ENCODE measurements around the gene MBNL1. TPM values are rescaled to one million over a fixed set of nuclear protein-coding genes. Genes with fewer than 3 reads are reported as not detected.

Gene MBNL1
- total RNA-seq, 1 experiment from 2014 or later, result 117 TPM

- no peak overlapping the region for H3K4me3 ChIP-seq (ENCODE audit: low read depth, low read length, poor library complexity, severe bottlenecking)
- H3K4me1 ChIP-seq (ENCODE audit: insufficient read depth, low read length, poor library complexity, severe bottlenecking), result peaks cover 41% of the 10 kb centered on the region
- DNase-seq (ENCODE audit: low spot score), result no peak
- no peaks in the 10 kb centered on the region for H3K27me3 ChIP-seq (replicated peaks; ENCODE audit: insufficient read depth, low read depth, low read length, poor library complexity)
- no peaks in the 10 kb centered on the region for H3K9me3 ChIP-seq (ENCODE audit: low read depth, low read length, poor library complexity, severe bottlenecking)
- intact Hi-C loops (cut with micrococcal nuclease; ENCODE audit: unreplicated experiment), result no loop called here
- no TSS peak for BruUV-seq (replicated peaks)
- CTCF ChIA-PET, result no interaction called here
- H3K36me3 ChIP-seq (ENCODE audit: insufficient read depth, low read length, poor library complexity, severe bottlenecking), result no peaks in the 10 kb centered on the region
- TF ChIP-seq CTCF (conservative IDR thresholded peaks at IDR 0.05; ENCODE audit: low read depth, low read length) (no peak), EZH2 (IDR thresholded peaks at IDR 0.05; ENCODE audit: borderline replicate concordance, low read depth, low read length, poor library complexity, severe bottlenecking) (no peak)
- POLR2A ChIA-PET (ENCODE audit: low non-redundant PET), result no interaction called here
- H3K27ac ChIP-seq (ENCODE audit: low read depth, low read length, poor library complexity, severe bottlenecking), result no peak overlapping the region
These were observed 47.6 kb downstream of the MBNL1 start for GRCh38 chr3:152316318-152316717.

GRCh38 chr3:152317184-152317583 lies 48.5 kb downstream of the MBNL1 start:
- H3K27ac ChIP-seq (ENCODE audit: low read depth, low read length, poor library complexity, severe bottlenecking), result no peak overlapping the region
- H3K4me1 ChIP-seq (ENCODE audit: insufficient read depth, low read length, poor library complexity, severe bottlenecking), result peaks cover 48% of the 10 kb centered on the region
- peak; percentile 29 for DNase-seq (ENCODE audit: low spot score)
- no peaks in the 10 kb centered on the region for H3K36me3 ChIP-seq (ENCODE audit: insufficient read depth, low read length, poor library complexity, severe bottlenecking)
- H3K27me3 ChIP-seq (replicated peaks; ENCODE audit: insufficient read depth, low read depth, low read length, poor library complexity), result no peaks in the 10 kb centered on the region
- CTCF ChIA-PET, result no interaction called here
- no peak for TF ChIP-seq CTCF (conservative IDR thresholded peaks at IDR 0.05; ENCODE audit: low read depth, low read length)
- no peak for TF ChIP-seq EZH2 (IDR thresholded peaks at IDR 0.05; ENCODE audit: borderline replicate concordance, low read depth, low read length, poor library complexity, severe bottlenecking)
- H3K4me3 ChIP-seq (ENCODE audit: low read depth, low read length, poor library complexity, severe bottlenecking), result no peak overlapping the region
- POLR2A ChIA-PET (ENCODE audit: low non-redundant PET), result no interaction called here
- no TSS peak for BruUV-seq (replicated peaks)
- no peaks in the 10 kb centered on the region for H3K9me3 ChIP-seq (ENCODE audit: low read depth, low read length, poor library complexity, severe bottlenecking)
- intact Hi-C loops (cut with micrococcal nuclease; ENCODE audit: unreplicated experiment), result no loop called here

- ChIA-PET CTCF (no interaction called here), POLR2A (ENCODE audit: low non-redundant PET) (no interaction called here)
These were observed 49.2 kb downstream of the MBNL1 start for GRCh38 chr3:152317956-152318355.

More at GRCh38 chr3:152317956-152318355, 49.2 kb downstream of the MBNL1 start:
- no peak for TF ChIP-seq CTCF (conservative IDR thresholded peaks at IDR 0.05; ENCODE audit: low read depth, low read length)
- TF ChIP-seq EZH2 (IDR thresholded peaks at IDR 0.05; ENCODE audit: borderline replicate concordance, low read depth, low read length, poor library complexity, severe bottlenecking), result no peak
- DNase-seq (ENCODE audit: low spot score), result no peak
- H3K36me3 ChIP-seq (ENCODE audit: insufficient read depth, low read length, poor library complexity, severe bottlenecking), result no peaks in the 10 kb centered on the region
- H3K4me3 ChIP-seq (ENCODE audit: low read depth, low read length, poor library complexity, severe bottlenecking), result no peak overlapping the region
- BruUV-seq (replicated peaks), result no TSS peak
- no peaks in the 10 kb centered on the region for H3K27me3 ChIP-seq (replicated peaks; ENCODE audit: insufficient read depth, low read depth, low read length, poor library complexity)
- intact Hi-C loops (cut with micrococcal nuclease; ENCODE audit: unreplicated experiment), result no loop called here
- no peak overlapping the region for H3K27ac ChIP-seq (ENCODE audit: low read depth, low read length, poor library complexity, severe bottlenecking)
- H3K4me1 ChIP-seq (ENCODE audit: insufficient read depth, low read length, poor library complexity, severe bottlenecking), result peaks cover 56% of the 10 kb centered on the region
- no peaks in the 10 kb centered on the region for H3K9me3 ChIP-seq (ENCODE audit: low read depth, low read length, poor library complexity, severe bottlenecking)
